Activated T-helper 1 cell treated with Interleukin-2 at 50 U/mL for 16 hours (primary cell): ENCODE results near the gene CHN2.

ENCODE experiments used
- DNase-seq: peaks from one replicate; pipeline ENCODE4 v3.0.0-alpha.2; 2020; ENCODE audit warnings: low read depth

CHN2 gene

GRCh38 chr7:29364661-29365060 lies 170.1 kb downstream of the CHN2 start:
- no peak for DNase-seq

- DNase-seq: no peak
Observed at GRCh38 chr7:29365423-29365822, 170.8 kb downstream of the CHN2 start.

- DNase-seq: no peak
Observed at GRCh38 chr7:29367784-29368183, 173.2 kb downstream of the CHN2 start.

- DNase-seq: no peak
Observed at GRCh38 chr7:29369909-29370488, 175.4 kb downstream of the CHN2 start.

GRCh38 chr7:29370531-29371314 lies 176.1 kb downstream of the CHN2 start:
- DNase-seq: no peak

GRCh38 chr7:29371472-29371871 lies 176.9 kb downstream of the CHN2 start:
- DNase-seq: no peak

GRCh38 chr7:29372351-29373090 lies 177.9 kb downstream of the CHN2 start:
- DNase-seq: no peak

- DNase-seq: no peak
Observed at GRCh38 chr7:29375641-29376562, 181.3 kb downstream of the CHN2 start.

- DNase-seq: no peak
Observed at GRCh38 chr7:29377718-29378117, 183.1 kb downstream of the CHN2 start.

- DNase-seq: no peak
Observed at GRCh38 chr7:29379551-29379950, 185.0 kb downstream of the CHN2 start.

- no peak for DNase-seq
Observed at GRCh38 chr7:29381206-29382094, 186.9 kb downstream of the CHN2 start.

- no peak for DNase-seq
Observed at GRCh38 chr7:29384277-29384676, 189.7 kb downstream of the CHN2 start.

- no peak for DNase-seq
Observed at GRCh38 chr7:29385214-29385814, 190.7 kb downstream of the CHN2 start.

GRCh38 chr7:29386196-29386765 lies 191.7 kb downstream of the CHN2 start:
- DNase-seq: no peak

- DNase-seq: no peak
Observed at GRCh38 chr7:29391262-29391661, 196.7 kb downstream of the CHN2 start.

GRCh38 chr7:29394321-29394720 lies 199.7 kb downstream of the CHN2 start:
- DNase-seq: no peak

- DNase-seq: no peak
Observed at GRCh38 chr7:29396563-29396962, 202.0 kb downstream of the CHN2 start.

- no peak for DNase-seq
Observed at GRCh38 chr7:29397398-29397797, 202.8 kb downstream of the CHN2 start.

- DNase-seq: no peak
Observed at GRCh38 chr7:29398011-29398410, 203.4 kb downstream of the CHN2 start.

GRCh38 chr7:29400437-29400836 lies 205.9 kb downstream of the CHN2 start:
- DNase-seq: no peak
